GM21447 (cell line): ENCODE data around the gene EID2B.

Experiments used
- ATAC-seq: cut with Tn5 transposase; IDR thresholded peaks from one replicate; pipeline ENCODE4 v1.9.1; 2021; ENCODE audit not compliant: unreplicated experiment

EID2B gene

GRCh38 chr19:39533003-39533512 is 406 bp upstream of the EID2B start:
- no peak for ATAC-seq

GRCh38 chr19:39531834-39532232 is 819 bp downstream of the EID2B start:
- ATAC-seq, result no peak

- no peak for ATAC-seq
Observed at GRCh38 chr19:39525205-39525604, 7.4 kb downstream of the EID2B start.

- ATAC-seq, result no peak
Observed at GRCh38 chr19:39524495-39524894, 8.2 kb downstream of the EID2B start.

- no peak for ATAC-seq
Observed at GRCh38 chr19:39520541-39521484, 11.8 kb downstream of the EID2B start.

GRCh38 chr19:39518975-39519374 is 13.7 kb downstream of the EID2B start:
- ATAC-seq, result no peak

GRCh38 chr19:39518458-39518857 is 14.2 kb downstream of the EID2B start:
- no peak for ATAC-seq

- no peak for ATAC-seq
Observed at GRCh38 chr19:39517432-39517831, 15.2 kb downstream of the EID2B start.

- ATAC-seq, result no peak
Observed at GRCh38 chr19:39516270-39516669, 16.4 kb downstream of the EID2B start.

- no peak for ATAC-seq
Observed at GRCh38 chr19:39515551-39516191, 17.0 kb downstream of the EID2B start.

- no peak for ATAC-seq
Observed at GRCh38 chr19:39514840-39515550, 17.7 kb downstream of the EID2B start, which contains the start of gene SELENOV. TSS of gene SELENOV (plus strand) at chr19:39515139. CDS start at chr19:39515213, 74 bp downstream.

- ATAC-seq, result no peak
Observed at GRCh38 chr19:39512988-39513387, 19.7 kb downstream of the EID2B start.

GRCh38 chr19:39509233-39509632 is 23.4 kb downstream of the EID2B start:
- ATAC-seq, result no peak

- no peak for ATAC-seq
Observed at GRCh38 chr19:39508629-39509028, 24.0 kb downstream of the EID2B start.

- no peak for ATAC-seq
Observed at GRCh38 chr19:39507715-39508364, 24.8 kb downstream of the EID2B start.

GRCh38 chr19:39506944-39507714 is 25.5 kb downstream of the EID2B start:
- ATAC-seq, result no peak

- no peak for ATAC-seq
Observed at GRCh38 chr19:39506598-39506943, 26.1 kb downstream of the EID2B start.

GRCh38 chr19:39502640-39503417 is 29.8 kb downstream of the EID2B start:
- no peak for ATAC-seq

GRCh38 chr19:39501340-39501739 is 31.3 kb downstream of the EID2B start:
- ATAC-seq, result no peak
